PC-3 (cell line): Measurements from ENCODE around the gene ANKLE1.

ENCODE experiments used
- CTCF ChIP-seq: fragments of 300-600 bp; sonication (generic); conservative IDR thresholded peaks from 2 replicates; pipeline ENCODE4 v1.5.1; 2017; ENCODE audit warnings: antibody characterized with exemption, low read depth, mild to moderate bottlenecking, low read length
- EZH2 ChIP-seq: fragments of 300-600 bp; sonication (generic); IDR thresholded peaks from one replicate; pipeline ENCODE4 v1.6.1; 2017; ENCODE audit warnings: antibody characterized with exemption, mild to moderate bottlenecking, low read length; ENCODE audit not compliant: unreplicated experiment

- TF ChIP-seq CTCF (peak; percentile 47; the same call in 1 of the 2 replicates), EZH2 (no peak)
Measured at GRCh38 chr19:17303167-17303939, 21.7 kb downstream of the ANKLE1 start, which contains the start of gene ABHD8.
